CD14-positive monocyte (primary cell): ENCODE results near the gene KLRK1. TPM values are rescaled to one million over a fixed set of nuclear protein-coding genes. Genes with fewer than 3 reads are reported as not detected.
"Not testable (repeated sequence)": the region's sequence is repeated elsewhere in the genome, so short reads cannot be mapped to it uniquely, and the experiment has no call there.

Source experiments
- DNase-seq, 3 donors: peaks; one replicate each; pipeline ENCODE4 v3.0.0-alpha.2; 2011 to 2022
- H2AFZ ChIP-seq: 2 replicates; pipeline ENCODE4 v1.6.0; 2012; ENCODE audit warnings: mild to moderate bottlenecking, low read depth, low read length, inconsistent platforms; ENCODE audit not compliant: insufficient read depth, poor library complexity, severe bottlenecking
- H3K27ac ChIP-seq, 2 donors: 1 replicate in 1 of 2; 2 replicates in 1 of 2; pipeline ENCODE4 v1.5.1; 2012 to 2013; ENCODE audit warnings: low read length in 2 of 2, control low read depth in 1 of 2, inconsistent platforms in 1 of 2, low read depth in 1 of 2, mild to moderate bottlenecking in 1 of 2
- H3K27me3 ChIP-seq, 2 donors: one replicate each; pipeline versions ENCODE4 v1.6.0 to v1.6.1; 2011 to 2013; ENCODE audit warnings: low read length in 2 of 2; ENCODE audit not compliant: control insufficient read depth in 2 of 2, insufficient read depth in 2 of 2
- H3K36me3 ChIP-seq, 2 donors: replicated peaks in 1 of 2; 1 replicate in 1 of 2; 2 replicates in 1 of 2; pipeline versions ENCODE4 v1.5.1 to v1.6.1; 2012 to 2013; ENCODE audit warnings: low read length in 2 of 2, control low read depth in 1 of 2, inconsistent platforms in 1 of 2, mild to moderate bottlenecking in 1 of 2; ENCODE audit not compliant: insufficient read depth in 2 of 2, control insufficient read depth in 1 of 2
- H3K4me1 ChIP-seq, 2 donors: 1 replicate in 1 of 2; 2 replicates in 1 of 2; pipeline versions ENCODE4 v1.5.1 to v1.6.1; 2012 to 2013; ENCODE audit warnings: low read length in 2 of 2, control low read depth in 1 of 2, inconsistent platforms in 1 of 2, mild to moderate bottlenecking in 1 of 2, moderate library complexity in 1 of 2; ENCODE audit not compliant: insufficient read depth in 2 of 2, control insufficient read depth in 1 of 2
- H3K4me2 ChIP-seq: replicated peaks from 2 replicates; pipeline ENCODE3; 2012; ENCODE audit warnings: low read length, moderate library complexity, mild to moderate bottlenecking; ENCODE audit not compliant: poor library complexity, severe bottlenecking; ENCODE audit errors: extremely low read depth
- H3K4me3 ChIP-seq, 3 experiments: fragments of 200-600 bp in 1 of 3; sonication (generic) in 1 of 3; replicated peaks in 1 of 3; 1 replicate in 2 of 3; 2 replicates in 1 of 3; pipeline ENCODE4 v1.5.1; 2011 to 2013; ENCODE audit warnings: low read length in 3 of 3, mild to moderate bottlenecking in 3 of 3, control low read depth in 2 of 3, low read depth in 2 of 3, inconsistent platforms in 1 of 3, moderate library complexity in 1 of 3
- H3K79me2 ChIP-seq: 2 replicates; pipeline ENCODE4 v1.6.0; 2012; ENCODE audit warnings: mild to moderate bottlenecking, control low read depth, inconsistent platforms, low read length, moderate library complexity; ENCODE audit not compliant: insufficient read depth
- H3K9ac ChIP-seq: 2 replicates; pipeline ENCODE4 v1.6.0; 2017; ENCODE audit warnings: low read length, mild to moderate bottlenecking; ENCODE audit not compliant: insufficient read depth, poor library complexity, severe bottlenecking
- H3K9me3 ChIP-seq, 2 donors: replicated peaks in 1 of 2; 1 replicate in 1 of 2; 2 replicates in 1 of 2; pipeline versions ENCODE4 v1.5.1 to v1.6.1; 2012 to 2013; ENCODE audit warnings: low read length in 2 of 2, control low read depth in 1 of 2; ENCODE audit not compliant: control insufficient read depth in 1 of 2, insufficient read depth in 1 of 2
- H4K20me1 ChIP-seq: 2 replicates; pipeline ENCODE4 v1.6.0; 2012; ENCODE audit warnings: mild to moderate bottlenecking, low read length, control low read depth, moderate library complexity; ENCODE audit not compliant: insufficient read depth
- H3K27ac Mint-ChIP-seq, 7 donors: one replicate each; pipeline ENCODE4 v1.8.0; 2020; ENCODE audit warnings: mild to moderate bottlenecking in 7 of 7, mixed read lengths in 7 of 7, moderate library complexity in 6 of 7, inconsistent platforms in 2 of 7
- H3K27me3 Mint-ChIP-seq, 3 donors: one replicate each; pipeline ENCODE4 v1.8.0; 2021 to 2022; ENCODE audit warnings: low read depth in 3 of 3, mild to moderate bottlenecking in 3 of 3, mixed read lengths in 3 of 3, moderate library complexity in 3 of 3, inconsistent platforms in 1 of 3
- H3K36me3 Mint-ChIP-seq, 2 donors: one replicate each; pipeline ENCODE4 v1.8.0; 2020; ENCODE audit warnings: mixed read lengths in 2 of 2, inconsistent platforms in 1 of 2, mild to moderate bottlenecking in 1 of 2
- H3K4me1 Mint-ChIP-seq: one replicate; pipeline ENCODE4 v1.8.0; 2020; ENCODE audit warnings: mild to moderate bottlenecking, mixed read lengths
- H3K4me3 Mint-ChIP-seq, 2 donors: one replicate each; pipeline ENCODE4 v1.8.0; 2020; ENCODE audit warnings: mild to moderate bottlenecking in 2 of 2, mixed read lengths in 2 of 2, moderate library complexity in 1 of 2
- H3K9me3 Mint-ChIP-seq, 7 donors: one replicate each; pipeline ENCODE4 v1.8.0; 2020 to 2022; ENCODE audit warnings: mixed read lengths in 7 of 7, mild to moderate bottlenecking in 6 of 7, moderate library complexity in 6 of 7, inconsistent platforms in 2 of 7
- WGBS: methylation state at CpG from one replicate; pipeline ENCODE4 v1.1.5; 2013; ENCODE audit warnings: missing lambda C conversion rate; ENCODE audit not compliant: insufficient coverage; 5-methylcytosine and 5-hydroxymethylcytosine counted together
- intact Hi-C, 2 donors: fragments of 100-400 bp; cut with micrococcal nuclease; formaldehyde crosslinking; loops; one replicate each; pipeline versions ENCODE4 v1.15.0 to v1.15.1; 2023
- polyA plus RNA-seq, 3 donors: library from polyadenylated mRNA; depleted of rRNA in 1 of 3; unstranded in 2 of 3; stranded (reverse) in 1 of 3; fragments of 300-500 nt in 2 of 3; fragments of >200 nt in 1 of 3; fragmentation: Illumina TruSeq in 2 of 3; gene quantifications; 1 replicate in 2 of 3; 2 replicates in 1 of 3; pipeline ENCODE4 v1.2.3, GENCODE V29; 2012 to 2021

Gene KLRK1
- polyA plus RNA-seq, 3 donors, result 0.05 to 1.3 (median 1.3) TPM

GRCh38 chr12:10425938-10426337 lies 36.1 kb upstream of the KLRK1 start:
- H3K4me1 ChIP-seq, H3K27ac Mint-ChIP-seq, H3K27me3 ChIP-seq: not testable (repeated sequence)

DNA sequence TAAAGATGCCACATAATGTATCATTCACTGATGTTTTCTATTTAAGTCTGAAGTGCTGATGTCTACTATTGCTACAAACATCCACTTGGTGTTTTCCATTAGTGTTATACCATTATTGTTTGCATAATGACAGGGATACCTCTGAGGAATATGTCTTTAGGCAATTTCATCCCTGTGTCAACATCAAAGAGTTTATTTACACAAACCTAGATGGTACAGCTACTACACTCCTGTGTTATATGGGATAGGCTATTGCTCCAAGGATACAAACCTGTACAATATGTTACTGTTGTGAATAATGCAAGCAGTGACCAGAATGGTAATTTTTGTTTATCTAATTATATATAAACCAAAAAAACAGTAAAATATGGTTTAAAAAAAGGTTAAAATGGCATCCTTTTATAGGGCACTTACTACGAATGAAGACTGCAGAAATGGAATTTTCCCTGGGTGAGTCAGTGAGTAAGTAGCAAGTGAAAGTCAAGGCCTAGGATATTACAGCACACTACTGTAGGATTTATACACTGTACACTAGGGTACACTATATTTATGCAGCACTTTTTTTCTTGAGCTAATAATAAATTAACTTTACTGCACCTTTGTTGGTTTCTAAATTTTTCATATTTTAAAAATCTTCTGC lies 34.5 kb upstream of the KLRK1 start:
- H3K9me3 Mint-ChIP-seq, H3K27me3 Mint-ChIP-seq, H3K27ac ChIP-seq, H3K79me2 ChIP-seq, intact Hi-C loops, H3K36me3 ChIP-seq, H3K9ac ChIP-seq, H3K4me1 Mint-ChIP-seq, H3K4me2 ChIP-seq, H3K4me1 ChIP-seq, H3K27ac Mint-ChIP-seq, H4K20me1 ChIP-seq, H3K36me3 Mint-ChIP-seq, H2AFZ ChIP-seq, DNase-seq, H3K9me3 ChIP-seq, H3K4me3 Mint-ChIP-seq, H3K4me3 ChIP-seq, H3K27me3 ChIP-seq: not testable (repeated sequence)
- no CpG with 5 or more reads among the region's 1 CpG for WGBS

More at GRCh38 chr12:10425938-10426337, 36.1 kb upstream of the KLRK1 start:
- H3K36me3 ChIP-seq, H2AFZ ChIP-seq, H3K27ac ChIP-seq, H3K4me3 ChIP-seq, H3K79me2 ChIP-seq, H3K9ac ChIP-seq, H3K4me2 ChIP-seq, H3K36me3 Mint-ChIP-seq, H3K4me3 Mint-ChIP-seq, H3K9me3 Mint-ChIP-seq, H4K20me1 ChIP-seq, H3K9me3 ChIP-seq, H3K27me3 Mint-ChIP-seq, DNase-seq, H3K4me1 Mint-ChIP-seq, intact Hi-C loops: not testable (repeated sequence)
- WGBS, result 100% methylated on average over 1 of the region's 8 CpGs

DNA sequence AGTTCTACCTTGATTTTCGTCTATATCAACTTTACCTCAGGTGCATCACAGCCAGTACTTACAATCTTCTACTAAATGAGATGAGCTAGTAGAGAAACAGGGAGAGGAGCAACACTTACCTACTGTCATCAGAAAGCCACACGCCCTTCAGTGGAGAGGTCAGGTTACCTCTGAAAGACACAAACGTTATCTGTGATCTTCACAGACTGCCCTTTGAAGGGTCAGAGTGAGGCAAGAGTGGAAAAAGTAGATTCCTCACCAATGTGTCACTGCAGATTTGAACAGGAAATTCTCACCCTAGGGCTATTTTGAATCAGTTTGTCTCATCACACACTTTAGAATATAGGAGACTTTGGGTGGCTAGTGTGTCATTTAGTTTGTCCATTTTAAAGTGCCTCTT lies 32.3 kb upstream of the KLRK1 start:
- H3K36me3 Mint-ChIP-seq, H3K9me3 ChIP-seq, intact Hi-C loops, H3K27me3 Mint-ChIP-seq, H3K79me2 ChIP-seq, H3K9ac ChIP-seq, H3K4me1 Mint-ChIP-seq, DNase-seq, H3K4me3 Mint-ChIP-seq, H3K36me3 ChIP-seq, H3K27ac Mint-ChIP-seq, H4K20me1 ChIP-seq, H3K4me3 ChIP-seq, H3K4me2 ChIP-seq, H3K4me1 ChIP-seq, H3K9me3 Mint-ChIP-seq, H3K27ac ChIP-seq, H3K27me3 ChIP-seq, H2AFZ ChIP-seq: not testable (repeated sequence)
- no CpG with 5 or more reads among the region's 3 CpGs for WGBS

- DNase-seq, H3K4me1 Mint-ChIP-seq, H3K27me3 Mint-ChIP-seq, H3K27ac Mint-ChIP-seq, H3K36me3 Mint-ChIP-seq, H3K4me3 ChIP-seq, H3K9me3 ChIP-seq, H3K4me1 ChIP-seq, H3K79me2 ChIP-seq, H3K27me3 ChIP-seq, H3K4me3 Mint-ChIP-seq, H2AFZ ChIP-seq, H4K20me1 ChIP-seq, H3K9ac ChIP-seq, H3K36me3 ChIP-seq, H3K27ac ChIP-seq, H3K4me2 ChIP-seq, H3K9me3 Mint-ChIP-seq, intact Hi-C loops: not testable (repeated sequence)
- WGBS, result no CpG with 5 or more reads among the region's 1 CpG
These were observed 30.5 kb upstream of the KLRK1 start, which contains the start of gene KLRC3 for GRCh38 chr12:10420334-10420733. TSS of gene KLRC3 (minus strand) at chr12:10420595. CDS start at chr12:10420550, 45 bp downstream.
